Stimulated activated naive B cell treated with anti-CD40 and anti-IgM and Interleukin-4, amounts not matched to agents 10 μg/mL and 1 μg/mL and 100 μg/mL, for 72 hours (primary cell): Measurements from ENCODE around the gene DEPP1.

Source experiments
- ATAC-seq, 2 donors: fragments of 150-1000 bp; cut with Tn5 transposase; replicated peaks; 2 replicates each; pipeline ENCODE4 v1.10.0; 2021; ENCODE audit warnings: moderate library complexity in 1 of 2
- DNase-seq: peaks from one replicate; pipeline ENCODE4 v3.0.0; 2021
- H3K27ac Mint-ChIP-seq: one replicate; pipeline ENCODE4 v1.8.0; 2022; ENCODE audit warnings: mild to moderate bottlenecking, mixed read lengths
- H3K27me3 Mint-ChIP-seq, 2 donors: one replicate each; pipeline ENCODE4 v1.8.0; 2022; ENCODE audit warnings: mixed read lengths in 2 of 2
- H3K36me3 Mint-ChIP-seq, 2 donors: one replicate each; pipeline ENCODE4 v1.8.0; 2022; ENCODE audit warnings: mixed read lengths in 2 of 2, mild to moderate bottlenecking in 1 of 2
- H3K4me1 Mint-ChIP-seq, 2 donors: one replicate each; pipeline ENCODE4 v1.8.0; 2022; ENCODE audit warnings: mixed read lengths in 2 of 2, mild to moderate bottlenecking in 1 of 2
- H3K4me3 Mint-ChIP-seq, 2 donors: one replicate each; pipeline ENCODE4 v1.8.0; 2022; ENCODE audit warnings: mild to moderate bottlenecking in 2 of 2, mixed read lengths in 2 of 2, moderate library complexity in 1 of 2
- H3K9me3 Mint-ChIP-seq, 2 donors: one replicate each; pipeline ENCODE4 v1.8.0; 2022; ENCODE audit warnings: mixed read lengths in 2 of 2, mild to moderate bottlenecking in 1 of 2

Gene DEPP1

DNA sequence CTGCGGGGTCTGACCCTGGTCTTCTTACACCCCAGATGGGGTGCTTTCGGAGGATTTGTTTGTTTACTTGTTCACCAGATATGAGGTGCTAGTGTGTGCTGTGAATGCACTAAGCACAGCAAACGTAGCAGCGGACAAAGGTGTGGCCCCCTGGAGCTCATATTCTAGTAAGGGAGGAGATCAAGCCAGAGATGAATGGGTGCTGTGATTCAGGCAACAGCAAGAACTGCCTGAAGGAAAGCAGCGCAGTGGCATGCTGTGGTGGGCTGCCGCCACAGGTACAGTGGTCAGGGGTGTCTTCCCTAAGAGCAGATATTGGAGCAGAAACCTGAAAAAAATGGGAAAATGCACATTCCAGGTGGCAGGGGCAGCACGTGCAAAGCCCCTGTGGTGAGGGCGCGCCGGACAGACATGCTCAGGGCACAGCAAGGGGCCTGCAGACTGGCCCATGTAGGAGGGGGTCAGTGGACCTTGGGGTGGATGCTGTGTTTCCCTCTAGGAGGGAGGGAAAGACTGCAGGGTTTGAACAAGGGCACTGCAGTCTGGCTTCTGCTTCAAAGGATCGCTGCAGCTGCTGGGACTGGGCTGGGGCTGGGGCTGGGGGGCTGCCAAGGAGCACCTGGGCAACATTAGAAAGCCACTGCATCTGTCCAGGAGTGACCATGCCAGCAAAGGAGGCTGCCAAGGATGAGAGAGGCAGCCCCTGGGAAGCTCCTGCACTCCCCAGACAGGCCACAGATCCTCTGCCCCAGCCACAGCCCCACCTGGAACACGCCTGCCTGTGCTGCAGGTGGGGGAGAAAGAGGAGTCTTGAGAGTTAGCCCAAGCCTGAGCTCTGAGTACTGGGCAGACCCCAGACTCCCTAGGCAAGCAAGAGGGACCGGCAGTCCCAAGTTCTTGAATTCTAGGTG, 927 bp upstream of the DEPP1 start:
- Mint-ChIP-seq H3K27me3 (peaks cover 0 to 12% of the 10 kb centered on the region in 2 donors), H3K36me3 (peaks cover 0 to 3% of the 10 kb centered on the region in 2 donors), H3K4me3 (no peak overlapping the region), H3K4me1 (peaks cover 5 to 18% of the 10 kb centered on the region in 2 donors), H3K9me3 (no peaks in the 10 kb centered on the region), H3K27ac (no peak overlapping the region)
- DNase-seq (no peak), ATAC-seq (no peak)

- peaks cover 0 to 9% of the 10 kb centered on the region in 2 donors for H3K27me3 Mint-ChIP-seq
- peaks cover 0 to 2% of the 10 kb centered on the region in 2 donors for H3K36me3 Mint-ChIP-seq
- peaks cover 13 to 32% of the 10 kb centered on the region in 2 donors for H3K4me1 Mint-ChIP-seq
- DNase-seq (no peak), ATAC-seq (no peak)
- no peaks in the 10 kb centered on the region for H3K9me3 Mint-ChIP-seq
- H3K27ac Mint-ChIP-seq = no peak overlapping the region
- no peak overlapping the region for H3K4me3 Mint-ChIP-seq
Measured at GRCh38 chr10:44978213-44978569, 418 bp downstream of the DEPP1 start.

DNA sequence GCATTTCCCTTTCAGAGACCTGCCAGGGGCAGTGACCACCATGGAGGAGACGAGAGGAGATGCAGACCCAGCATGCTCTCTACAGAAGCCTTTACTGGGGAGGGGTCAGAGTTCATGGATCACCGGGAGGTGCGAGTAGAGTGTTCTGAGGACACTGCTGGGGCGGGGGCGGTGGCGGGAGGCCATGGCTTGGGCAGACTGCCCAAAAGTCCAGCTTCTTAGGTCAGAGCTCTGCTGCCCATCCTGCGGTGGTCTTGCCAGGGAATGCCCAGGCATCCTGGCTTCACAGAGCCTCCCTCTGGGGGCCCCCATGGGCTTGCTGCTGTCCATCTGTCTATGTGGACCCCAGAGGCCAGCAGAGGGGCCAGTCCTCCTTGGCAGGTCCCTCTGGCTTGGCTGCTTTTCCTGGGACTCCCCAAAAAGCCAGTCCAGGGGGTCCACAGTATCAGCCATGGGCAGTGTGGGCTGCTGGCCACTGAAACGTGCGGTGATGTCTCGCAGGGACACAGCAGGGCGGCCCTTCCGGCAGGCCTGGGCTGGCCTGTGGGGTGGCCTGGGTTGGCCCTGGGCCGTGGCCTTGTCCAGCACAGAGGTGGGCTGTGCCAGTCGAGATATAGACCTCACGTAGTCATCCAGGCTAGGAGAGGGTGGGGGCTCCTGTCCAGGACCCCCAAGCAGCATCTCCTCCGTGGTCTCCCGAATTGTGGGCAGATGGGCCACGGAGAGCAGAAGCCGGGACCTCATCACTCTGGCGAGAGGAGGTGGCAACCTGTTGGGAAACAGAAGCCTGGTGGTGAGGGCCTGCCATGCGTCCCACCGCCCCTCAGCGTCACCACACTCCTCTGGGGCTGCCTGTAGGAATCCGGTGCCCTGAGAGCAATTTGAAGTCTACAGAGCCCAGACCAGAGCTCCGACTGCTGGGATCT, 1.1 kb downstream of the DEPP1 start:
- Mint-ChIP-seq H3K27ac (peak overlapping the region; percentile 42), H3K27me3 (peaks cover 0 to 9% of the 10 kb centered on the region in 2 donors), H3K9me3 (no peaks in the 10 kb centered on the region), H3K36me3 (no peaks in the 10 kb centered on the region), H3K4me1 (peaks cover 20 to 38% of the 10 kb centered on the region in 2 donors), H3K4me3 (no peak overlapping the region)
- ATAC-seq = no peak
- no peak for DNase-seq

DNA sequence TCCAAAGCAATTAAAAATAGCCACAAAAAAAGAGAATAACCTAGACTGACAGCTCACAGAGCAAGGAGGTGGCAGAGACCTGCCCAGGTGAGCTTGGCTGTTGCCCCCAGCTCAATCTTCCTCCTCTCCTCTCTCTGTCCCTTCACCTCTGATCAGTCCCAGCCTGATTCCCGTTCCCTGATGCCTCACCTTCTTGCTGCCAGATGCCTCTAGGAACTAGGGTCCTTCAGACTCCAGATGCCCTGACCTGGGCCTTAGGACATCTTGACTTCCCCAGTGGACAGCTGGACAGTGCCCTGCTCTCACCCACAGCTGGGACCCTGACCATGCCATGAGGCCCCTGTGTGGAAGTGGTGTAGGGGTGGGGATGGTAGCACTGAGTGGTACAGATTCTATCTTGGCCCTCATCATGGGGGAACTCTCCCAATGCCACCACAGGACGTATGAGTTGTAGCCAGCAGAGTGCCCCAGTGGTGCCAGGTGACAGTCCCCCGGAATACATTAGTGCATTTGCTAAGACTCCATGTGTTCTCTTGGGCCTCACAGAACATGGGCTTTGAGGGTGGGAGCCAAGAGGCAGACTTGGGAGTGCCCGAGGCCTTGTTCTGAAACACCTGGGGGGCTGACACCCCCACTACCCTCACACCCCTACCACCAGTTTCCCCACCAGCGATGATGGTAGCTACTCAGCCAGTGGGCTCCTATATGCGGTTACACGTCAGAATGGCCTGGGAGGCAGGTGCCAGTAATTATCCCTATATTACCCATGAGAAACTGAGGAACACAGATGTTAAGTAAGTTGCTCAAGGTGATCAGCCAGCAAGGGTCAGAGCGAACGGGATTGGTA, 2.0 kb downstream of the DEPP1 start:
- no peak for DNase-seq
- H3K36me3 Mint-ChIP-seq = no peaks in the 10 kb centered on the region
- H3K9me3 Mint-ChIP-seq = no peaks in the 10 kb centered on the region
- H3K4me1 Mint-ChIP-seq = peaks cover 24 to 40% of the 10 kb centered on the region in 2 donors
- peaks cover 0 to 9% of the 10 kb centered on the region in 2 donors for H3K27me3 Mint-ChIP-seq
- H3K4me3 Mint-ChIP-seq = no peak overlapping the region
- ATAC-seq = no peak
- H3K27ac Mint-ChIP-seq = peak overlapping the region; percentile 42

DNA sequence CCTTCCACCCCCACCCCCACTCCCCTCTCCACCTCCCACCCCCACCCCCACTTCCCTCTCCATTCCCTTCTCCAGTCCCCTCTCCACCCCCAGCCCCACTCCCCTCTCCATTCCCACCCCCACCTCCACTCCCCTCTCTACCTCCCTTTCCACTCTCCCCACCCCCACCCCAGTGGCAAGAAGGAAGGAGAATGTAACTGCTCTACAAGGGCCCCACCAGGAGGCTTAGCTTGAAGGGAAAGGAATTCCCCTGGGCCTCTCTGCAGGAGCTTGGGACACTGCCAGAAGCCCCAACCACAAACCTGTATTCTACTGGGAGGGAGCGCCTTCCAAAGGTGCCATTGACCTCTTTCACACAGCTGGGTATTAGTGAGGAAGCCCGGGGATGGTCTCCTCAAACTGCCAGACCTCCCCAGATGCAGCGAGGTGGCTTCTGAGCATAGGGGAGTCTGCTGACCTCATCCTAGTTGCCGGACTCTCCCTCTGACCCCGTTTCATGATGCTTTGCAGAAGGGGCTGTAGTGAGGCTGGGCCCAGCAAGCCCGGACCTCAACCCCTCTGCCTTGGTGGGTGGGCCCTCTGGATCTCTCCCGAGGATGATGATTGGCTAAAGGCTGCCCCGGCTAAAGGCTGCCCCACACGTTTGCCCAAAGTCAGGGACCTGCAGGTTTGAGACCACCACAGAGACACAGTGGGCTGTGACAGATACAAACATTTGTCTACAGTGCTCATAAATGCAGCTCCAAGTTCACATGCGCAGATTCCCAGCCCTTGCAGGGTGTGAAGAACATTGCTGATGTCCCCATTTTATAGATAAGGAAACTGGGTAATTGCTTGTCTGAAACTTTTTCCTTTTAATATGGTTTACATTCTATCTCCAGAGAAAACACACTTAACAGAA, 2.9 kb downstream of the DEPP1 start:
- H3K27ac Mint-ChIP-seq = no peak overlapping the region
- no peak for ATAC-seq
- H3K36me3 Mint-ChIP-seq = no peaks in the 10 kb centered on the region

GRCh38 chr10:44974628-44975430, 3.8 kb downstream of the DEPP1 start:
- Mint-ChIP-seq H3K27ac (peak overlapping the region; percentile 77), H3K27me3 (peaks cover 0 to 9% of the 10 kb centered on the region in 2 donors)

More for the DNA sequence above, 2.9 kb downstream of the DEPP1 start:
- H3K4me1 Mint-ChIP-seq = peaks cover 24 to 40% of the 10 kb centered on the region in 2 donors
- H3K27me3 Mint-ChIP-seq = peaks cover 0 to 9% of the 10 kb centered on the region in 2 donors
- DNase-seq = no peak
- H3K9me3 Mint-ChIP-seq = no peaks in the 10 kb centered on the region
- no peak overlapping the region for H3K4me3 Mint-ChIP-seq

DNA sequence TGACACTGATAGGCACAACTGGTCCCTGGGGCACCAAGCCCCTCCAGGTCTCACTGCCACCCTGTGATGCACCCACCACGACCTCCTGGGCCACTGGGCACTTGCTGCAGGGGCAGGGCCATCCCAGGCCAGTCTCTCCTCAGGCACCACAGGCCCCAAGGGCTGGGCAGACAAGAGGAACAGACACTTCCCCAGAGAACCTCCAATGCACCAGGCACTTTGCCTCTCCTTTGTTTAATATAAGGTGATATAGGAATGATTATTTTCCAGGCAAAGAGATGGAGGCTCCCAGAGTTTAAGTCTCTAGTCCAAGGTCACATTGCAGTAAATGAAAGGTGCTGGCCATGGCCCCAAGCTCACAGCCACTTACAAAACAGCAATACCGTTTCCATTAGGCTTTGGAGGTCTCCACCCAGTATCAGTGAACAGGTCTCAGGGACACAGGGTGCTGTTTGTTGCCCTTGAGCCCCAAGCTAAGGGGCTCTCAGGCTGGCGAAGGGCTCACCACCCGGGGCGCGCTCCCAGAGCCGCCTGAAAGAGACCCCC, 4.5 kb downstream of the DEPP1 start:
- Mint-ChIP-seq H3K4me1 (peaks cover 25 to 46% of the 10 kb centered on the region in 2 donors), H3K9me3 (no peaks in the 10 kb centered on the region), H3K36me3 (no peaks in the 10 kb centered on the region), H3K27me3 (peaks cover 0 to 6% of the 10 kb centered on the region in 2 donors), H3K4me3 (peak overlapping the region; percentile 66 to 78), H3K27ac (peak overlapping the region; percentile 81)
- ATAC-seq = peak; percentile 19 to 30
- DNase-seq = no peak

More at GRCh38 chr10:44974628-44975430, 3.8 kb downstream of the DEPP1 start:
- DNase-seq (peak; percentile 52), ATAC-seq (peak; percentile 83 to 90)
- Mint-ChIP-seq H3K36me3 (no peaks in the 10 kb centered on the region), H3K4me3 (peak overlapping the region; percentile 66 to 78), H3K9me3 (no peaks in the 10 kb centered on the region), H3K4me1 (peaks cover 24 to 41% of the 10 kb centered on the region in 2 donors)

DNA sequence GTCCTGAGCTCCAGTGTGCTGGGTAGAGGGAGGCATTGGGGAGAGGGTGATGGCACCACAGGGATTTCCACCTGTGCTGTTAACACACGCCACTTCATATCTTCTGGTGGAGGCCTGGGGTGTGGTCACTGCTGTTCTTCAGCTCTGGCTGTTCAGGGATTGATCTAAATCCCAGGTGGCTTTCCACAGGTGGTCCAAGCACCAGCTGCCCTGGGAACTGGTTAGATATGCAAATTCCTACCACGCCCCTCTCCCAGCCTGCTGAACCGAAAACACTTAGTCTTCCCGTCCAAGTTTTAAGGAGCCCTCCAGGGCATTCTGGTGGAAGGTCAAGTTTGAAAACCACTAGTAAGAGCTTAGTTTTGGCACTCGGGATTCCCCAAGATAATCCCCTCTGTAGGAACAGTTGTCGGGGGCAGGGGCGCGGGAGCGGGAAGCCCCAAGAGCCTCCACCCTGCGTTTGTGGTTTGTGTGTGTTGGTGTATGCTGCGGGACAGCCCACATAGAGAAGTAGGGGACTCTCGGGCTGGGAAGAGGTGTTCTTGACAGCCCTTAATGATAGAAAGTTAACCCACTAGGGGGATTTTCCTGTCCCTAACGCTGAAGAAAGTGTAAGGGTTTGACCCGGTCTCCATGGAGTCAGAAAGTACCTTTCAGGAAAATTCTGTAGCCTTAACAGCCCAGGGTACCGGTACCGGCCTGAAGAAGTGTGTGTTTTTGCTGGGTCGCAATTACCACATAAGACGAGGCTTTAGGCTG, 5.1 kb downstream of the DEPP1 start:
- no peak for DNase-seq
- no peaks in the 10 kb centered on the region for H3K9me3 Mint-ChIP-seq
- peak overlapping the region; percentile 45 to 56 for H3K4me3 Mint-ChIP-seq
- ATAC-seq = peak; percentile 34 to 36
- no peaks in the 10 kb centered on the region for H3K36me3 Mint-ChIP-seq
- H3K27ac Mint-ChIP-seq = peak overlapping the region; percentile 81
- H3K4me1 Mint-ChIP-seq = peaks cover 31 to 46% of the 10 kb centered on the region in 2 donors
- H3K27me3 Mint-ChIP-seq = peaks cover 0 to 4% of the 10 kb centered on the region in 2 donors

GRCh38 chr10:44972874-44973306, 5.7 kb downstream of the DEPP1 start:
- Mint-ChIP-seq H3K4me3 (peak overlapping the region in 1 of 2 donors; percentile 56), H3K36me3 (no peaks in the 10 kb centered on the region), H3K27me3 (peaks cover 0 to 4% of the 10 kb centered on the region in 2 donors), H3K4me1 (peaks cover 35 to 49% of the 10 kb centered on the region in 2 donors), H3K27ac (peak overlapping the region; percentile 81), H3K9me3 (no peaks in the 10 kb centered on the region)
- DNase-seq (no peak), ATAC-seq (no peak)

- Mint-ChIP-seq H3K4me1 (peaks cover 43 to 57% of the 10 kb centered on the region in 2 donors), H3K36me3 (no peaks in the 10 kb centered on the region), H3K27ac (no peak overlapping the region), H3K27me3 (peaks cover 0 to 4% of the 10 kb centered on the region in 2 donors), H3K4me3 (no peak overlapping the region), H3K9me3 (no peaks in the 10 kb centered on the region)
- ATAC-seq = no peak
- no peak for DNase-seq
Measured at GRCh38 chr10:44971935-44972757, 6.5 kb downstream of the DEPP1 start.

DNA sequence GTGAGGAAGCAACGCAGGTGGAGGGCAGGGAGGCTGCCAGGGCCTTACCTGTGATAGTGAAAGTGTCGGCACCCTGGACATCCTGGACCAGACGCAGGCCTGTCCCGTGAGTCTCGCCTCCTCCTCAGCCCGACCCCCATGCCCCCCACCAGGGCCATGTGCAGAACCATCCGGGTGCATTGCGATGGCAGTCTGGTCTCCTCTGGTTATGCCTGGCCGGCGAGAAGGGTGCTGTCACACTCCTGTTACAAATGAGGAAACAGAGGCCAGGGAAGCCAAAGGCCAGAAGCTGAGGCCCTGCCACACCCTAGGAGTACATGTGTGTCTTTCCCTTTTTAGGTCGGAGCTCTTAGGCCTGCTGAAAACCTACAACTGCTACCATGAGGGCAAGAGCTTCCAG, 7.2 kb downstream of the DEPP1 start:
- Mint-ChIP-seq H3K27me3 (no peaks in the 10 kb centered on the region), H3K4me1 (peaks cover 44 to 59% of the 10 kb centered on the region in 2 donors), H3K36me3 (no peaks in the 10 kb centered on the region), H3K4me3 (no peak overlapping the region), H3K9me3 (no peaks in the 10 kb centered on the region), H3K27ac (no peak overlapping the region)
- ATAC-seq = no peak
- no peak for DNase-seq
